HG02798 (cell line): ENCODE data around the gene UGT1A9.

Experiments
- ATAC-seq: cut with Tn5 transposase; IDR thresholded peaks from one replicate; pipeline ENCODE4 v1.9.1; 2021; ENCODE audit warnings: mild to moderate bottlenecking; ENCODE audit not compliant: unreplicated experiment, poor library complexity

The UGT1A9 gene

DNA sequence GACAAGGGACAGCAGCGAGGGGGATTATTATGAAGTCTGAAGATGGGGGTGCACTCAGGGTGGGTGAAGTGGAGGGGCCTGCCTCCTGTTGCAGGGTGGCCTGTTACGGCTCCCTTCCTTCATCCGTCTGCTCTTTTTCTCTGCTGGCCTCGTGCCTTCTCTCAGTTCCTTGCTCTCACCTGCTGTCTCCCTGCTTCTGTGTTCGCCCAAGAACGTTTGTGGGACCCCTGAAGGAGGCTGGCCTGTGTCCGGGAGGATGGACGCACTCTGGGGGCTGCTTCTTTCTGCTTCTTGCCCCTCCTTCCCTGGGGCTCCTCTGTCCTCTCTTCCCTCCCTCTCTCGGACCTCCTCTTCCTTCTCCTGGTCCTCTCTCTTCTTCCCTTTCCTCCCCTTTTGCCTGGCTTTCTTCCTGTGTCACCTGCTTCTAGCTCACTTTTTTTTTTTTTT is 120.2 kb downstream of the UGT1A9 start:
- no peak for ATAC-seq

DNA sequence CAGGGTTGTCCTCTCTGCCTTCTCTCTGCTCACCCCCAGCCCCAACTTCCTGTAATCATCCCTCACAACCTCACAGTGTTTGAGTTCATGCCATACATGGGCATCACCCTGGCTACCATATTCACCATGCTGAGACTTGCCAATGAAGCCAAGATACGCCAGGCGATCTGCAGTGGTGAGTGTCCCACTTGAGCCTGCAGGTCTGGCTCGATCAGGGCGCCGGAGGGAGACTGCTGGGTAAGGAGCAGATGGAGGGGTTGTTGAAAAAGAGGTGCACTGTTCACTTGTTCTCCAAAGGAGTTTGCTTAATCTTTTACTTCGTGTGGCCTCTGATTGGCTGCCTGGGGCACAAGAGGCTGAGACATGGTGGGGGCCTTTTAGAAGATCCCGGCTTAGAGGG is 121.0 kb downstream of the UGT1A9 start:
- ATAC-seq = no peak

DNA sequence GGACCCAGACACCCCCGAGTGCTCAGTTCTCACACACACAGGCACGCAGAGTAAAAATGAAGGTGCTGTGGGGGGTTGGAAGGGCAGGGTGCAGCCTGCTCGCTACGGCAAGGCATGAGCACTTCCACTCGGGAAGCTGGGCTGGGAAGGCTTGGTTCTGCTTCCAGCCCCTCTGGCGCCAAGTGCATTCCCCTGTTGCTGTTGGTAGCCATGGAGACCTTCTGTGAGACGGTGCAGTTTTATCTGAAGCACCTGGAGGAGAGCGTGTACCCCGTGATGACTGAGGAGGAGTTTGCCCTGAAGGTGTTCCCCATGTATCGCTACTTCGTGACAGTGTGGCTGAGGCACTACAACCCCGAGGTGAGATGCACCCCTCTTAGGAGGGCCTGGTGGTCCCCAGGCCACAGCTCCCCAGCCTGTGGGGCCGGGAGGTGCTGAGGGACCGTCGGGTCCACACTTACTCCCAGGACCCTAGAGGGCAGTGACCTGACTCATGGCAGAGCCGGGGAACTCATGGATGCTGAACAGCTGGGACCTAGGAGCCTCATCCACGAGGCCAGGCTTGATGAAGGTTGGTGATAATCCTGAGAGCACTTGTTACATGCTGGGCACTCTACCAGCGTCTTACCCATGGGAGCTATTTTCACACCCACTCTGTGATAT is 121.9 kb downstream of the UGT1A9 start:
- ATAC-seq = no peak

DNA sequence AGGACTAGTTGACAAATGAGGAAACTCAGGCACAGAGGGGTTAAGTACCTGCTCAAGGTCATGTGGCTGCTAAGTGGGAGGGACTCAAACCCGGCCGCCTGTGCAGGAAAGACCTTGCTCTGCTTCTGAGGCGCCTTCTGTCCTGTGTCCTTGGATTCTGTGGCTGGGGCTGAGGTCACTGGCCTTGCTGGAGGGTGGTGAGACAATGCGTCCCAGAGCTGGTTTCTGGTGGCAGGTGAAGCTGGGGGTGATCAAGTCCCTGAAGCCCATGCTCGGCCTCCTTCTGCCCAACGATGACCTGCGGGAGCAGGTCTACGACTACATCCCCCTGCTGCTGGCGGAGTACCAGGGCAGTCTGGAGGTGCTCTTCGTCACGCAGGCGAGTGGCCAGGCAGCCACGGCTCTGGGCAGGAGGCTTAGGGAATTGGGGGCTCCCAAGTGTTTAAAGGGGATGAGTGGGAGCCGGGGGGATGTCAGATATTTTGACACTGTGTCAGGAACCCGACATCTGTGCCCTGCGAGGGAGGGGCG is 122.5 kb downstream of the UGT1A9 start:
- ATAC-seq = no peak

DNA sequence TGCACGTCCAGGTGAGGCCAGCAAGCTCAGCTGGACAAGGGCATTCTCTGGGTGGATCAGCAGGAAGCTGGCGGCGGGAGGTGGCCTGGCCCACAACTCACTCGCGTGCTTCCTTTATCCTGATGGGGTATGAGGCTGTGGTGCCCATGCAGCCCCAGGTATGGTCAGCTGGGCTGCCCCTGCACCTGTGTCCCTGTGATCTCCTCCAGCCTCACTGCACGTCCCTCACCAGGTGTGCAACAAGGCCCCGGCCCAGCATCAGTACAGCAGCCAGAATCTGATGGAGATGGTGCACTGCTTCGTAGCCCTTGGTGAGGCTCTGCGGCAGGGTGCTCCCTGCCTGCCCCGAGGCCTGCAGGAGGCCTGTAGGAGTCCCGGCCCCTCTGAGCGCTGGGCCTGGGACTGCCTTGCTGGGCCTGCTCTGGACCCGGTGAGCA is 124.1 kb downstream of the UGT1A9 start:
- ATAC-seq = no peak

DNA sequence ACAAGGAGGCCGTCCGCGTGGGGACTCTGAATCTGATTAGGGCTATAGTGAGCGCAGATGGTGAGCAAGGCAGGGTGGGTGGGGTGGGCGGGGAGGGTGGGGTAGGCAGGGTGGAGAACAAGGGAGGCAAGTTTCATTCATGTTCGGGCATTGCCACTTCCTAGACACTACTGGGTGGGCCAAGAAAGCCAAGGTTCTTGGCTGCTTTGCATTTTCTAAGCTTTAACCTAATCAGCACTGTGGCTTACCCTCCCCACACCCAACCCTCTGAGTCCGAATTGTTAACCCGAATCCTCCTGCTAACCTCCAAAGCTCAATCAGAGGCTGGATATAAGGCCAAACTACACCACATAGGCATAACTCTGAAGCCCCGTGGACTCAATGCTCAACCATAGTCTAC is 124.6 kb downstream of the UGT1A9 start:
- ATAC-seq = no peak

DNA sequence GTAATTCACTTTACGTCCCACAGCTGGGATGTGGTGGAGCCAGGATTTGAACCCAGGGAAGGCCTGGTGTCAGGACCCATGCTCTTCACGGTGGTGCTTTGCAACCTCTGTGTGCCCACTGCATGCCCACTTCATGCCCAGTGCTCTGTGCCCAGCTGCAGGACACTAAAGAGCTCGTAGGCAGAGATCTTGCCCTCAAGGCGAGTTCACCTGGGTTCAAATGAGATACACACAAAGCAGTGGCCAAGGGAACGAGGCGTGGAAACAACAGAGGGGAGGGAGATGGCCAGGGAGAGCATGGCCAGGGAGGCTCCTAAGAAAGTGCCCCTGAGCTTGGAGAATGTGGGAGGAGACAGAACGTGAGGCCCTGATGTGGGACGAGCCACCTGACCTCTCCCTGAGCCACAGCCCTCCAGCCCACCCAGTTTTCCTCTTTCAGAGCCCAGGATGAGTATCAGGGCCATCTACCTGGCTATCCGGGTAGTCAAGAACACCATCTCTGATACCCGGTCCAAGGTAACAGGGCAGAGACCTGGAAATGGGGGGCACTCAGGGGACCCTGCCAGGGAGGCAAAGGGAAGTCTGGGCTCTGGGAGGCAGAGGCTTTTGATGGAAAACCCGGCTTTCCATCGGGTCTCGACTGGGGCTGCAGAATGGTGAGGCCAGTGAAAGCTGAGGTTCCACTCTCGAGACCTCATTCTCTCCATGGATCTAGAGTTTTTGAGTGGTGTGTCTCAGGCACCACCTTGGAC is 126.8 kb downstream of the UGT1A9 start:
- ATAC-seq = no peak

DNA sequence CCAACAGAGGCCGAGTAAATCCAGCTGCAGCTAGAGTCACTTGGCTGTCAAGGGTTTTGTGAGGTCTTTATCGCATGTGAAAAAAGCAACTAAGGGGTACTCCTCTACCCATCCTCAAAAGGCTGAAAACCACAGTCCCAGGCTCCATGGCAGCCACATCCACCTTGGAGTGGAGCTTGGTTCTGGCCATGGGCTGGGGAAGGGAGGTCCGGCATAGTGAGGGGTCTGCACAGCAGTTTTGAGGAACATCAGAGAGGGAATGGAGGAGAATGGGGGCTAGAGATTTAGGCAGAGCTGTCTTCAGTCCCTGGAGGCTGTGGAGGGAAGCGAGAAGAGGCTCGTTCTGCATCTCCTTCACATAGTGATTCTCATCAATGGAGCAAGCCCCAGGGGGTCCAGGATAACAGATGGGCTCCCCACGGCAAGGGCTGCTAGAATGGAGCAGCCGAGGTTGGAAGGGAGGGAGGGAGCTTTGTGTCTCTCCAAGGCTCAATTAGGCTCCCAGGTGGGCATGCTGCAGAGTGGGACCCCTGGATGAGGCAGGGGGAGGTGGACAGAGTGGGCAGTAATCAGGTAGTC is 127.5 kb downstream of the UGT1A9 start:
- ATAC-seq = no peak

DNA sequence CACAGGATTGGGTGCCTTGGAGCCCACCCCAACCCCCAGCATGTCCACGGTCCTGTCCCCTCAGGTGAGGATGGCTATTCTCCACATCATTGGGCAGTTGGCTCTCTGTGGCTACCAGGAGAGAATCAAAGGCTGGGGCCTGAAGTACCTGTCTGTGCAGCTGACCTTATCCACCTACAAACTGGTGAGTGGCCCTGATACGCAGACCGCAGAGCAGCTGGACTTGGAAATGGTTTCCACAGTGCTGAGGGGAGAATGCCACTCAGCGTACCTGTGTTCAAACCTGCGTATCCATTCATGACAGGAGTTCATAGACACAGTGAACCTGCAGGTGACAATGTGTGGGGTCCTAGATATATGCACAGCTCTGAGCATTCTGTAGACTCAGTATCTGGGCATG is 128.0 kb downstream of the UGT1A9 start:
- ATAC-seq = no peak

DNA sequence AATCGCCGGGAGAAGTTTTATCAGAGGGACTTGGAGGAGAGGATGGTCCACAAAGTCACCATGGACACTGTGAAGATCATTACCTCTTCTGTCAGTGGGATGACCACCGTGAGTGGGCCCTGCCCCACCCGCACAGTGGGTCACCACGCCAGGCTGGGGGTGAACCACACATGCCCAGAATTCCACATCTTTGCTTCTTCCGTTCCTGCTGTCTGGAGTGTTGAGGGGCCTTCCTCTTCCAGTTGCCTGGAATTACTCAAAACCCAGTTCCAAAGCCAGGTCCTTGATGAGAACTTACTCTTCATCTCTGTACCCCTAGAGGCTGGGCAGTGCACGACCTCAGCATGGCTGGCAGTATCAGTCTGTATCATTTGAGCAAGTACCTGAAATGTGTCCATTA is 128.5 kb downstream of the UGT1A9 start:
- ATAC-seq = no peak

DNA sequence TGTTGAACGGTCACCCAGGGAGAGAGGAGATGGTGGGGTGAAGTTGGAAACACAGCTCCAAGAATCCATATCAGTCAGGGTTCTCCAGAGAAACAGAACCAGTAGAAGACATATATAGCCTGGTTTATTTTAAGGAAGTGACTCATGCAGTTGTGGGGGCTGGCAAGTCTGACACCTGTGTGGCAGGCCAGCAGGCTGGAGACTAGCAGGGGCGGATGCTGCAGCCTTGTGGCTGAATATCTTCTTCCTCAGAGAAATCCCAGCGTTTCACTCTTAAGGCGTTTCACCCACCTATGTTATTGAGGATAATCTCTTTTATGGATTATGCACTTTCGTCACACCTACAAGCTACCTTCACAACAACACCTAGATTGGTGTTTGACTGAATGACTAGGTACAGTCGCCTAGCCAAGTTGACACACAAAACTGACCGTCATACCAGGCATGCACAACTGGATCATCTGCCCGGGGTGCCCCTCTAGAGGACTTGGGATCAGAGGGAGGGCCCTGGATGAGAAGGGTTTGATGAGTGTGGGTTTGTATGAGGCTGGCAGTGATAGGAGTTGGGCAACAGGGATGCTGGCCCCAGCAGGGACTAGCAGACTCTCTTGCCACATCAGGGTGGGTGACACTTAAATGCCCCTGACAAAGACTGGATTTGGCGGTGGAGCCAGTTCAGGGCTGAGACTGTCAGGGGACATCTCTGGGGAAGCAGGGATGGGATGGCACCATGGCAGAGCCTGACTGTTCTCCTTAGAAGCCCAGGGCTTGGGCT is 129.8 kb downstream of the UGT1A9 start:
- ATAC-seq = peak; percentile 53

DNA sequence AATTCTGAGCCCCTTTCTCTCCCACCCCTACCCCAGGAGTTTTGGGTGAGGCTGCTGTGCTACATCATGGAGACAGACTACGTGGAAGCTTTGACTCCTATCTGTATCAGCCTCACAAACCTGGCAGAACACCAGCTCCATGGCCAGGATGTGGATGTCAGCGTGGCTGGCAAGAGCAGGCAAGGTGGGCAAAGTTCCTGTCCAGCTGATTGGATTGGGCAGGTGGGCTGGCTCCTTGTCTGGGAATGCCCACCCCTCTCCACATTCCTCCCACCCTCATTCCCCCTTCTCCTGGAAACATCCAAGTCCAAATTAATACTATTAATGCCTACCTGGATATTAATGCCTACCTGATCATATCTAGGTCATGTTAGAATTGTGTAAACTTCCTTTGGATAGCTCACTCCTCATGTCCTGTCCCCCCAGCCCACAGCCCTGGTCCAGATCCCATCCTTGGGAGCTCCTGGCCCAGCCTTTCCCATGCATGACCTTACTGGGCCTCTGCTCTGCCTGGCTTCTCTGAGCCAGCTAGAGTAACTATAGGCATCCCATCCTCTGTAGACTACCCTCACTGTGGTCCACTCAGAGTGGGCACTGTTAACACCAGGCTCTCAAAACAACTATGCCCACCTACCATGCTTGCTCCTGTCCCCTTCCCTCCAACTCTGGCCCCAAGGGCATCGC is 130.6 kb downstream of the UGT1A9 start:
- no peak for ATAC-seq

DNA sequence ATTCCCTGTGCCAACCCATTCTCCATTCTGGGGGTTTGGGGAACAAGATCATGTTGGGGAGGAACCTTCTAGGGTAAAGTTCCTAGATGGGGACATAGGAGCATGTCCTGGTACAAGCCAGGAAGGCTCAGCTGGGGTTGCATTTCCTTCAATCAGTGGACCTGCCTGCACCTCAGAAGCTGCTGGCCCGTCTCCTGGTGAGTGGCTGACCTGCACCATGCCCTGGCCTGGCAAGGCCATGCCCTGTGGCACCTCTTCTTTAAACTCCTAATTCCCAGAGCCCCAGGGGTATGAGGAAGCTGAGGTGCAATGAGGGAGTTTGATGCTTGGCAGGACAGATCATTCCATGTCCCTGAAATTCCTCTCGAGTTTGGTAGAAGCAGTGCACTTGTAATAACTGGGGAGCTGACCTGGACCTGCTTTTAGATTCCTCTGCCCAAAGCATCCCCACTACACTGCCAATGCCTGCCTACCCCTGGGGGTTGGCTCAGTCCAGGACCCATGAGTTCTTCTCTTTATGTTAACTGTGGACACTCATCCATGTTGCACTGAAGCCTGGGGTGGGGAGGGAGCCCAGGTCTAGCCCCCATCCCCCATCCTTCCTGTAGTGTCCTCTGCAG is 131.7 kb downstream of the UGT1A9 start:
- ATAC-seq = no peak

DNA sequence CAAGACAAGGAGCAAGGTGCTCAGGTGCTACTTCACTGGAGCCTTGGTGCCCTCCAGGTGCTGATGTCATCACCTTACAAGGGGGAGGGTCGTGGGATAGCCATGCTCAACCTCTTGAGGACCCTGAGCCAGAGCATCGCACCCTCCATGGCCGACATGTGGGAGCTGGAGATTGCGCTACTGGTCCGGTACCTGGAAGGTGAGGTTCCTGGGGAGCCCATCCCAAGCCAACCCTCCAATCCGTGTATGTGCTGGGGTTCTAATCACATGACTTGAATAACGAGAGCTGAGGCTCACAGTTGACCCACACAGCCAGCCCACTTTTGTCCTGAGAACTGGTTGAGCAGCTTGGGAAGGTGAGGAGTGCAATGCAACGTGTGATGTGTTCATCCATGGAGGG is 132.3 kb downstream of the UGT1A9 start:
- no peak for ATAC-seq

DNA sequence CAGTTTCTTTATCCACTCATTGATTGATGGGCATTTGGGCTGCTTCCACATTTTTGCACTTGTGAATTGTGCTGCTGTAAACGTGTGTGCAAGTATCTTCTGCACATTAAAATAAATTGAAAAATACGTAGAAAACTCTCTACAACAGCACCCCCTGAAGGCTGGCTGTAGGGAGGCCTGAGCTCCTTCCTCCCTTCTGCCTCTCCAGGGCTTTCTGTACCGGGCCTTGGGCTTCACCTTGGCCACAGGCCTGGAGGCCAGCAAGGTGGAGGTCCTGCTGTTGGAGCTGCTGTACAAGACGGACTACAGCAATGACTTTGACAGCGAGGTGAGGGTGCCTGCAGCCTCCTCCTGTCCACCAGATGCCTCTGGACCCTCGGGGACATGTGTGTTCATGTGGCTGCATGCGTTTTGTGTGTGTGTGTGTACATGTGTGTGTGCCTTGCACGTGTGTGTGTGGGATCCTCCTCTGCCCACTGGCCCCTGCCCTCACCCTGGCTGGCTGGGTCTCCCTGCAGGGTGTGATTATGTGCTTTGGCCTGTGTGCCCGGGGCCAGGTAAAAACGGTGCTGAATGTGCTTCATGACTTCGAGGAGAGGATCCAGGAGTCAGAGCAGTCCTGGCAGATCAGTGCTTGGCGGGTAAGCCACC is 135.6 kb downstream of the UGT1A9 start:
- ATAC-seq = no peak

DNA sequence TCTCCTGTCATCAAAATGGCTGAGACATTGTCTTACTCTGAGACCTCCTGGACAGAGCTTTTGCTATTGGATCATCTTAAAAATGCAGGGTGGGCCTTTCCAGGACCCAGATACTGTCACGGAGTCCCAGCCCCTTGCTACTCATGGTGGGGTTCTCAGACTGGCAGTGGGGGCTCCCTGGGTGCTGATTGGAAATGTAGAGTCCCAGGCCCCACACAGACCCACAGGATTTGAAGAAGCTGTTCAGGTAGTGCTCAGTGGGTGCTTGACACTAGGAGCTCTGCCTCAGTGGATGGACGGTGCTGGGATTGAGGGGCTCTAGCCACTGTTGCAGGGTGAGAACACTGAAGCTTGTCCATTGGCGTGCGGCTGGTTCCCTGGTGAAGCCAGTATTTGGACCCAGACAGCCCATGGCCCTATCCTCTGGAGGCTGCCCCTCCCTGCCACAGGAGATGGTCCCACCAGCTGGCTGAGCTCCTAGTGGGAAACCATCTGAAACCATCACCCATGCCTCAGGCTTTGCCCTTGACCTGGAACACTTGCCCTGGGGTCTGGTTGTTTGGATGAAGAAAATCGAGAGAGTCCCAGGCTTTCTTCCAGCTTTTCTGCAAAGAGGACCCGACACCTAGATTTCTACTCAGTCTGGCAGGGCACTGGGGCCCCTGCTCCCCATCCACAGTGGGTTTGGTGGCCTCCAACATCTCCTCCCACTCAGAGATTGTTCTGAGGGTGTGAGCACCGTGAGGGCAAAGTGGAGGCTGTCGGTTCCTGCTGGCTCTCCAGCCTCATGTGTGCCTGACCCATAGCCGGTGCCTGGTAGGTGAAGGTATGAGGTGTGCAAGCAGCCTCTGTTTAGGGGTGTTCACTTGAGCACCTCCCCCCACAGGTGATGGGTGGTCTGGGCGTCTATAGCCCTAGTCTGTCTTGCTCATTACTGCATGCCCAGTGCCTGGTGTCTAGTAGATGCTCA is 136.6 kb downstream of the UGT1A9 start:
- ATAC-seq = no peak

DNA sequence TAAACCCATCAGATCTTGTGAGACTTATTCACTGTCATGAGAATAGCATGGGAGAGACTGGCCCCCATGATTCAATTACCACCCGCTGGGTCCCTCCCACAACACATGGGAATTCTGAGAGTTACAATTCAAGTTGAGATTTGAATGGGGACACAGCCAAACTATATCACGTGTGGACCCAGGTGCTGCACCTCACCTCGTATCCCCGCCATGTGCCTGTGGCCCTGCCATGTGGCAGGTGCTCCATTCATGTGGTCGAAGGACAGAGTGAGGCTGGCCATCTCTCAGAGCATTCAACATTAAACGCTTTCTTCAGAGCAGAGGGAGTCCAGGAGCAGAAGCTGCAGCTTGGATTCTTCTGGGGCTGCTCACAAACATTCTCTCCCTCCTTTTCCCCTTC is 138.7 kb downstream of the UGT1A9 start:
- ATAC-seq = no peak

DNA sequence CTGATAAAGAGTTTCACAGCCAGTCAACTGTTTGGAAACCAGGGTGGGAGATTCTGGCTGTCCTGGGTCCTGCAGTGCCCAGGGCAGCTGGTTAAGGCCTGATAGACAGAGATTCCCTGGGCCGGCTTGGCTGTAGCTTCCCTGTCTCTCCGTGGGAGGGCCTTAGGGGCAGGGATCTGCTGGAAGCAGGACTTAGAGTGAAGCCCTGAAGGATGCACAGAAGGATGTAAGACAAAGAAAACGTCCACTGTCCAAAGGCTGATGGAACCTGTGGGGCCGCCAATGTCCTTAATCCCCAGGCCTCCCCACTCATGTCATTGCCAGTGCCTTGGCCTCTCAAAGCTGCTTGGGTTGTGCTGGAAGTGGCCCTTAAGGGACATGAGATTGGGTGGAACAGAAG is 139.4 kb downstream of the UGT1A9 start:
- no peak for ATAC-seq
